GM23248 (cell line): ENCODE data around the gene ACSF2. TPM values are rescaled to one million over a fixed set of nuclear protein-coding genes. Genes with fewer than 3 reads are reported as not detected.

ENCODE experiments used
- DNase-seq: peaks from one replicate; pipeline ENCODE4 v3.0.0-alpha.2; 2015
- H2AFZ ChIP-seq: fragments of 200-600 bp; sonication (generic); 2 replicates; pipeline ENCODE4 v1.6.1; 2016; ENCODE audit warnings: antibody characterized with exemption
- H3F3A ChIP-seq: fragments of 200-600 bp; sonication (generic); 2 replicates; pipeline ENCODE4 v1.6.1; 2016; ENCODE audit warnings: mild to moderate bottlenecking, antibody characterized with exemption, mixed run types; ENCODE audit not compliant: insufficient read depth
- H3K27ac ChIP-seq: fragments of 200-600 bp; sonication (generic); 2 replicates; pipeline ENCODE4 v1.5.1; 2016; ENCODE audit warnings: mild to moderate bottlenecking
- H3K27me3 ChIP-seq: fragments of 200-600 bp; sonication (generic); replicated peaks from 2 replicates; pipeline ENCODE4 v1.6.1; 2016; ENCODE audit warnings: mild to moderate bottlenecking; ENCODE audit not compliant: insufficient read depth
- H3K36me3 ChIP-seq: fragments of 200-600 bp; sonication (generic); 2 replicates; pipeline ENCODE4 v1.6.1; 2016; ENCODE audit warnings: low read depth, mild to moderate bottlenecking
- H3K4me1 ChIP-seq: fragments of 200-600 bp; sonication (generic); 2 replicates; pipeline ENCODE4 v1.6.1; 2016; ENCODE audit warnings: mild to moderate bottlenecking; ENCODE audit not compliant: insufficient read depth
- H3K4me2 ChIP-seq: fragments of 200-600 bp; sonication (generic); one replicate; pipeline ENCODE4 v1.6.1; 2016; ENCODE audit warnings: mild to moderate bottlenecking; ENCODE audit not compliant: unreplicated experiment
- H3K4me3 ChIP-seq: fragments of 200-600 bp; sonication (generic); 2 replicates; pipeline ENCODE4 v1.5.1; 2016; ENCODE audit warnings: mild to moderate bottlenecking
- H3K79me2 ChIP-seq: fragments of 200-600 bp; sonication (generic); 2 replicates; pipeline ENCODE4 v1.6.1; 2016; ENCODE audit warnings: mild to moderate bottlenecking; ENCODE audit not compliant: insufficient read depth
- H3K9ac ChIP-seq: fragments of 200-600 bp; sonication (generic); 2 replicates; pipeline ENCODE4 v1.6.1; 2016; ENCODE audit warnings: mild to moderate bottlenecking
- H3K9me2 ChIP-seq: fragments of 200-600 bp; sonication (generic); 2 replicates; pipeline ENCODE4 v1.6.1; 2016; ENCODE audit warnings: mixed run types, mild to moderate bottlenecking, moderate library complexity; ENCODE audit not compliant: insufficient read depth
- H3K9me3 ChIP-seq: fragments of 200-600 bp; sonication (generic); one replicate; pipeline ENCODE4 v1.6.1; 2017; ENCODE audit warnings: low read depth
- H4K20me1 ChIP-seq: fragments of 200-600 bp; sonication (generic); 2 replicates; pipeline ENCODE4 v1.6.0; 2016; ENCODE audit not compliant: insufficient read depth
- EZH2 ChIP-seq: fragments of 200-600 bp; sonication (generic); IDR thresholded peaks from 2 replicates; pipeline ENCODE4 v1.6.1; 2018; ENCODE audit warnings: antibody characterized with exemption, mild to moderate bottlenecking; ENCODE audit not compliant: insufficient read depth, poor library complexity, severe bottlenecking
- EZH2phosphoT487 ChIP-seq: fragments of 200-600 bp; sonication (generic); IDR thresholded peaks from 2 replicates; pipeline ENCODE4 v1.6.1; 2018; ENCODE audit warnings: antibody characterized with exemption, moderate library complexity, mild to moderate bottlenecking, low read depth; ENCODE audit not compliant: insufficient read depth
- WGBS, 2 experiments: methylation state at CpG; one replicate each; pipeline ENCODE4 v1.1.6; 2015 to 2017; ENCODE audit warnings: low lambda C conversion rate in 2 of 2, low coverage in 1 of 2; ENCODE audit errors: missing lambda C conversion rate in 2 of 2; 5-methylcytosine and 5-hydroxymethylcytosine counted together
- in situ Hi-C: fragments of 300-500 bp; cut with MboI; formaldehyde crosslinking; loops from 2 replicates; pipeline ENCODE4 v1.15.0; 2020
- polyA plus RNA-seq: library from polyadenylated mRNA; unstranded; fragments of >200 nt; fragmentation: Nextera tagmentation; extraction: Ambion mirVana; gene quantifications from 2 replicates; pipeline ENCODE4 v1.2.1, GENCODE V29; 2016
- total RNA-seq: library from RNA; depleted of rRNA; stranded (reverse); fragments of >200 nt; shearing (Covaris generic); gene quantifications from 2 replicates; pipeline ENCODE4 v1.2.3, GENCODE V29; 2014

Gene ACSF2
- total and polyA plus RNA-seq, 2 experiments from 2014 or later, result 3.7 to 8.6 TPM

- no peak for DNase-seq
- H3K79me2 ChIP-seq, result peaks cover 18% of the 10 kb centered on the region
- no peaks in the 10 kb centered on the region for H3K9me2 ChIP-seq
- no peaks in the 10 kb centered on the region; the same call in 1 of the 2 replicates for H3K36me3 ChIP-seq
- peaks cover 8% of the 10 kb centered on the region for H3K4me1 ChIP-seq
- no peak overlapping the region for H2AFZ ChIP-seq
- in situ Hi-C loops, result loop anchor here (25.0 kb wide), 1 partner anchor 105 kb away; no protein-coding TSS in a partner anchor
- no peak overlapping the region for H3K27ac ChIP-seq
- peaks cover 33% of the 10 kb centered on the region for H3F3A ChIP-seq
- no peak overlapping the region for H3K4me2 ChIP-seq
- WGBS, 2 experiments, result 77 to 79% methylated on average over 20 to 23 of the region's 23 CpGs
- H3K4me3 ChIP-seq, result no peak overlapping the region
- TF ChIP-seq EZH2phosphoT487 (no peak), EZH2 (no peak)
- H4K20me1 ChIP-seq, result no peaks in the 10 kb centered on the region
- H3K9ac ChIP-seq, result no peak overlapping the region
- no peaks in the 10 kb centered on the region for H3K27me3 ChIP-seq
- H3K9me3 ChIP-seq, result no peaks in the 10 kb centered on the region
Observed at GRCh38 chr17:50482110-50482509, 56.1 kb downstream of the ACSF2 start.

- no peaks in the 10 kb centered on the region for H4K20me1 ChIP-seq
- H3K4me1 ChIP-seq, result peaks cover 8% of the 10 kb centered on the region
- 0 to 1% methylated on average over 7 of the region's 7 CpGs for WGBS, 2 experiments
- H3K9ac ChIP-seq, result peak overlapping the region; percentile 75
- H3K27me3 ChIP-seq, result no peaks in the 10 kb centered on the region
- no peaks in the 10 kb centered on the region; the same call in 1 of the 2 replicates for H3K36me3 ChIP-seq
- H3K9me2 ChIP-seq, result no peaks in the 10 kb centered on the region
- H3K79me2 ChIP-seq, result peaks cover 18% of the 10 kb centered on the region
- H2AFZ ChIP-seq, result peak overlapping the region; percentile 37
- DNase-seq, result peak; percentile 99
- H3K27ac ChIP-seq, result peak overlapping the region; percentile 97
- H3F3A ChIP-seq, result peaks cover 30% of the 10 kb centered on the region
- in situ Hi-C loops, result loop anchor here (25.0 kb wide), 1 partner anchor 105 kb away; no protein-coding TSS in a partner anchor
- H3K9me3 ChIP-seq, result no peaks in the 10 kb centered on the region
- peak overlapping the region; percentile 74 for H3K4me2 ChIP-seq
- H3K4me3 ChIP-seq, result peak overlapping the region; percentile 43
- no peak for TF ChIP-seq EZH2phosphoT487
- no peak for TF ChIP-seq EZH2
Observed at GRCh38 chr17:50482516-50482915, 56.5 kb downstream of the ACSF2 start.

GRCh38 chr17:50483266-50483665, 57.2 kb downstream of the ACSF2 start:
- no peaks in the 10 kb centered on the region for H4K20me1 ChIP-seq
- H3K9me3 ChIP-seq, result no peaks in the 10 kb centered on the region
- peak overlapping the region; percentile 97 for H3K27ac ChIP-seq
- DNase-seq, result no peak
- peaks cover 13% of the 10 kb centered on the region for H3K4me1 ChIP-seq
- H3F3A ChIP-seq, result peaks cover 23% of the 10 kb centered on the region
- H3K9me2 ChIP-seq, result no peaks in the 10 kb centered on the region
- WGBS, 2 experiments, result 31% methylated on average over 5 of the region's 5 CpGs
- TF ChIP-seq EZH2, result no peak
- TF ChIP-seq EZH2phosphoT487, result no peak
- H3K4me3 ChIP-seq, result no peak overlapping the region
- no peaks in the 10 kb centered on the region; the same call in 1 of the 2 replicates for H3K36me3 ChIP-seq
- peaks cover 18% of the 10 kb centered on the region for H3K79me2 ChIP-seq
- no peak overlapping the region for H3K4me2 ChIP-seq
- in situ Hi-C loops, result loop anchor here (25.0 kb wide), 1 partner anchor 104 kb away; no protein-coding TSS in a partner anchor
- H3K27me3 ChIP-seq, result no peaks in the 10 kb centered on the region
- no peak overlapping the region for H2AFZ ChIP-seq
- peak overlapping the region; percentile 75 for H3K9ac ChIP-seq

GRCh38 chr17:50484386-50485155, 58.6 kb downstream of the ACSF2 start:
- in situ Hi-C loops, result loop anchor here (25.0 kb wide), 1 partner anchor 103 kb away; no protein-coding TSS in a partner anchor

More at GRCh38 chr17:50484386-50485155, 58.6 kb downstream of the ACSF2 start:
- H3K9me2 ChIP-seq, result no peaks in the 10 kb centered on the region
- TF ChIP-seq EZH2phosphoT487 (no peak), EZH2 (no peak)
- no peak overlapping the region for H3K27ac ChIP-seq
- peaks cover 13% of the 10 kb centered on the region for H3K4me1 ChIP-seq
- H2AFZ ChIP-seq, result no peak overlapping the region
- H3K36me3 ChIP-seq, result no peaks in the 10 kb centered on the region; the same call in 1 of the 2 replicates
- no peak overlapping the region for H3K4me2 ChIP-seq
- peaks cover 18% of the 10 kb centered on the region for H3K79me2 ChIP-seq
- no peak for DNase-seq
- H3K9ac ChIP-seq, result no peak overlapping the region
- peaks cover 18% of the 10 kb centered on the region for H3F3A ChIP-seq
- WGBS, 2 experiments, result 88 to 94% methylated on average over 11 of the region's 11 CpGs
- no peaks in the 10 kb centered on the region for H4K20me1 ChIP-seq
- H3K27me3 ChIP-seq, result no peaks in the 10 kb centered on the region
- H3K9me3 ChIP-seq, result no peaks in the 10 kb centered on the region
- no peak overlapping the region for H3K4me3 ChIP-seq
